Measurements from ENCODE around the gene DDX17. TPM values are rescaled to one million over a fixed set of nuclear protein-coding genes. Genes with fewer than 3 reads are reported as not detected.

The DDX17 gene
- total and polyA plus RNA-seq, 2 donors from 2014 or later: 133 to 509 TPM

- H3K4me3 ChIP-seq (ENCODE audit: low read length in 3 of 3): no peak overlapping the region
- H3K4me1 ChIP-seq (ENCODE audit: control insufficient read depth in 2 of 3, insufficient read depth in 2 of 3, low read depth in 1 of 3, low read length in 3 of 3): peaks cover 0 to 4% (median 3%) of the 10 kb centered on the region in 3 donors
- no peaks in the 10 kb centered on the region for H3K27me3 ChIP-seq (ENCODE audit: control insufficient read depth, insufficient read depth, low read length)
- FAIRE-seq (no peak), DNase-seq (no peak)
- H3K9ac ChIP-seq (ENCODE audit: low read length in 3 of 3): no peak overlapping the region
- TF ChIP-seq CTCF (IDR thresholded peaks at IDR 0.05; ENCODE audit: borderline replicate concordance, extremely low read depth, insufficient read depth): peak; percentile 1
- no peak overlapping the region for H3K27ac ChIP-seq (ENCODE audit: low read depth in 2 of 2, low read length in 2 of 2)
- intact Hi-C loops (cut with DNase I): no loop called here
- H3K36me3 ChIP-seq (ENCODE audit: control insufficient read depth in 2 of 3, insufficient read depth in 3 of 3, low read length in 3 of 3): peaks cover 28 to 92% (median 63%) of the 10 kb centered on the region in 3 donors
- H3K9me3 ChIP-seq (ENCODE audit: control insufficient read depth in 2 of 3, insufficient read depth in 1 of 3, low read length in 3 of 3): no peaks in the 10 kb centered on the region
Measured at GRCh38 chr22:38494939-38495338, 11.2 kb downstream of the DDX17 start.

- Histone ChIP-seq H3K9me3 (ENCODE audit: control insufficient read depth in 2 of 3, insufficient read depth in 1 of 3, low read length in 3 of 3) (no peaks in the 10 kb centered on the region), H3K36me3 (ENCODE audit: control insufficient read depth in 2 of 3, insufficient read depth in 3 of 3, low read length in 3 of 3) (peaks cover 33 to 92% (median 65%) of the 10 kb centered on the region in 3 donors), H3K9ac (ENCODE audit: low read length in 3 of 3) (no peak overlapping the region), H3K27ac (ENCODE audit: low read depth in 2 of 2, low read length in 2 of 2) (no peak overlapping the region), H3K4me3 (ENCODE audit: low read length in 3 of 3) (no peak overlapping the region), H3K4me1 (ENCODE audit: control insufficient read depth in 2 of 3, insufficient read depth in 2 of 3, low read depth in 1 of 3, low read length in 3 of 3) (peaks cover 0 to 4% (median 3%) of the 10 kb centered on the region in 3 donors), H3K27me3 (ENCODE audit: control insufficient read depth, insufficient read depth, low read length) (no peaks in the 10 kb centered on the region)
- no peak for DNase-seq
- no peak for FAIRE-seq
- TF ChIP-seq CTCF (IDR thresholded peaks at IDR 0.05; ENCODE audit: borderline replicate concordance, extremely low read depth, insufficient read depth): no peak
- intact Hi-C loops (cut with DNase I): no loop called here
Measured at GRCh38 chr22:38494498-38494897, 11.6 kb downstream of the DDX17 start.

GRCh38 chr22:38491707-38492348, 14.3 kb downstream of the DDX17 start:
- Histone ChIP-seq H3K27me3 (ENCODE audit: control insufficient read depth, insufficient read depth, low read length) (no peaks in the 10 kb centered on the region), H3K9me3 (ENCODE audit: control insufficient read depth in 2 of 3, insufficient read depth in 1 of 3, low read length in 3 of 3) (no peaks in the 10 kb centered on the region), H3K4me3 (ENCODE audit: low read length in 3 of 3) (no peak overlapping the region), H3K4me1 (ENCODE audit: control insufficient read depth in 2 of 3, insufficient read depth in 2 of 3, low read depth in 1 of 3, low read length in 3 of 3) (peaks cover 0 to 7% (median 3%) of the 10 kb centered on the region in 3 donors), H3K9ac (ENCODE audit: low read length in 3 of 3) (no peak overlapping the region), H3K27ac (ENCODE audit: low read depth in 2 of 2, low read length in 2 of 2) (no peak overlapping the region), H3K36me3 (ENCODE audit: control insufficient read depth in 2 of 3, insufficient read depth in 3 of 3, low read length in 3 of 3) (peaks cover 38 to 91% (median 67%) of the 10 kb centered on the region in 3 donors)
- FAIRE-seq: no peak
- TF ChIP-seq CTCF (IDR thresholded peaks at IDR 0.05; ENCODE audit: borderline replicate concordance, extremely low read depth, insufficient read depth): no peak
- intact Hi-C loops (cut with DNase I): no loop called here
- DNase-seq: no peak
